ENCODE measurements around the gene KLF9.

DNA sequence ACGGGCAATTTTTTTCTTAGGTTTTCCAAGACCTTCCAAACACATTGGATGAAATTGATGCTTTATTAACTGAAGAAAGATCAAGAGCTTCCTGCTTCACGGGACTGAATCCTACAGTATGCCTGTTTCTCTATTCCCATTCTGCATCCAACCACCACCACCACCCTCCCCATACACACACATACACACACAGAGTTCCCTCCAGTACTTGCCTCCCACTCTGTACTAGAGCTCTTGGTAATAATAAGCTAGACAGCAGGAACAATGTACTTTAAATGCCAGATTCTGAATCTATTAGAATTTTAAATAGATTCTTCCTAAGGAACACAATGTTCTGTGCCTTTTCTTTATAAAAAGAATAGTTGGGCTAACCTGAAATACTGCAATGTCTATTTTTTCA, 67.4 kb downstream of the KLF9 start:
- no peak for TF ChIP-seq SIN3A (IDR thresholded peaks at IDR 0.05; ENCODE audit: borderline replicate concordance, low read depth, low read length)
- TF ChIP-seq EZH2phosphoT487 (IDR thresholded peaks at IDR 0.05; ENCODE audit: borderline replicate concordance, low read depth) = no peak
- TF ChIP-seq, protein P1, sequence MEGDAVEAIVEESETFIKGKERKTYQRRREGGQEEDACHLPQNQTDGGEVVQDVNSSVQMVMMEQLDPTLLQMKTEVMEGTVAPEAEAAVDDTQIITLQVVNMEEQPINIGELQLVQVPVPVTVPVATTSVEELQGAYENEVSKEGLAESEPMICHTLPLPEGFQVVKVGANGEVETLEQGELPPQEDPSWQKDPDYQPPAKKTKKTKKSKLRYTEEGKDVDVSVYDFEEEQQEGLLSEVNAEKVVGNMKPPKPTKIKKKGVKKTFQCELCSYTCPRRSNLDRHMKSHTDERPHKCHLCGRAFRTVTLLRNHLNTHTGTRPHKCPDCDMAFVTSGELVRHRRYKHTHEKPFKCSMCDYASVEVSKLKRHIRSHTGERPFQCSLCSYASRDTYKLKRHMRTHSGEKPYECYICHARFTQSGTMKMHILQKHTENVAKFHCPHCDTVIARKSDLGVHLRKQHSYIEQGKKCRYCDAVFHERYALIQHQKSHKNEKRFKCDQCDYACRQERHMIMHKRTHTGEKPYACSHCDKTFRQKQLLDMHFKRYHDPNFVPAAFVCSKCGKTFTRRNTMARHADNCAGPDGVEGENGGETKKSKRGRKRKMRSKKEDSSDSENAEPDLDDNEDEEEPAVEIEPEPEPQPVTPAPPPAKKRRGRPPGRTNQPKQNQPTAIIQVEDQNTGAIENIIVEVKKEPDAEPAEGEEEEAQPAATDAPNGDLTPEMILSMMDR (IDR thresholded peaks at IDR 0.05) = no peak
- TF ChIP-seq, protein P2, sequence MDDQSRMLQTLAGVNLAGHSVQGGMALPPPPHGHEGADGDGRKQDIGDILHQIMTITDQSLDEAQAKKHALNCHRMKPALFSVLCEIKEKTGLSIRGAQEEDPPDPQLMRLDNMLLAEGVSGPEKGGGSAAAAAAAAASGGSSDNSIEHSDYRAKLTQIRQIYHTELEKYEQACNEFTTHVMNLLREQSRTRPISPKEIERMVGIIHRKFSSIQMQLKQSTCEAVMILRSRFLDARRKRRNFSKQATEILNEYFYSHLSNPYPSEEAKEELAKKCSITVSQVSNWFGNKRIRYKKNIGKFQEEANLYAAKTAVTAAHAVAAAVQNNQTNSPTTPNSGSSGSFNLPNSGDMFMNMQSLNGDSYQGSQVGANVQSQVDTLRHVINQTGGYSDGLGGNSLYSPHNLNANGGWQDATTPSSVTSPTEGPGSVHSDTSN (IDR thresholded peaks at IDR 0.05) = no peak
- TF ChIP-seq EP300 (IDR thresholded peaks at IDR 0.05; ENCODE audit: borderline replicate concordance in 1 of 2, low read depth in 1 of 2, low read length in 1 of 2) = no peak
- TF ChIP-seq POLR2AphosphoS5 (IDR thresholded peaks at IDR 0.05; ENCODE audit: low read depth, low read length) = no peak
- TF ChIP-seq RFX5 (IDR thresholded peaks at IDR 0.05; ENCODE audit: low read length) = no peak
